Activated naive CD4-positive, alpha-beta T cell treated with anti-CD3 and anti-CD28 coated beads, Interleukin-2, amount 50 U/mL, for 16 hours (primary cell): ENCODE data around the gene SH3BP5.
A peak's percentile ranks its signal among the peaks of the same experiment; 100 is the strongest.

ENCODE experiments used
- DNase-seq: peaks from one replicate; pipeline ENCODE4 v3.0.0-alpha.2; 2020

The SH3BP5 gene

GRCh38 chr3:15321349-15321748 is 11.0 kb downstream of the SH3BP5 start:
- DNase-seq: no peak

DNA sequence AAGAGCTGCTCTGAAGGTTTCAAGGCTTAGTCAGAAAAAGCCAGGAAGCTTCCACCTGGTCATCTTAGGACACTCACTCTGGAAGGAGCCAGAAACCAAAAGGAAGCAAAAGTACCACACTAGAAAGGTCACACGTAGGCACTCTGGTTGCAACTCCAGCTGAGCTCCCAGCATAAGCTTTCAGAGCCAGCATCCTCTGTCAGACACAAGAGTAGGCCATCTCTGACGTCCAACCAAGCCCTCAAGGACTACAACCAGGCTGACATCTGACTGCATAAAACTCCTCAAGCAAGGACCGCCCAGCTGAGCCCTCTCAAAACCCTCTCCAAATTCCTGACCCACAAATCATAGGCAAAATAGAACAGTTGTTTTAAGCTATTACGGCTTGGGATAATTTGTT is 12.8 kb downstream of the SH3BP5 start:
- no peak for DNase-seq

GRCh38 chr3:15319136-15319535 is 13.2 kb downstream of the SH3BP5 start:
- no peak for DNase-seq

GRCh38 chr3:15318661-15319060 is 13.7 kb downstream of the SH3BP5 start:
- no peak for DNase-seq

- DNase-seq: no peak
Measured at GRCh38 chr3:15316998-15317435, 15.4 kb downstream of the SH3BP5 start.

DNA sequence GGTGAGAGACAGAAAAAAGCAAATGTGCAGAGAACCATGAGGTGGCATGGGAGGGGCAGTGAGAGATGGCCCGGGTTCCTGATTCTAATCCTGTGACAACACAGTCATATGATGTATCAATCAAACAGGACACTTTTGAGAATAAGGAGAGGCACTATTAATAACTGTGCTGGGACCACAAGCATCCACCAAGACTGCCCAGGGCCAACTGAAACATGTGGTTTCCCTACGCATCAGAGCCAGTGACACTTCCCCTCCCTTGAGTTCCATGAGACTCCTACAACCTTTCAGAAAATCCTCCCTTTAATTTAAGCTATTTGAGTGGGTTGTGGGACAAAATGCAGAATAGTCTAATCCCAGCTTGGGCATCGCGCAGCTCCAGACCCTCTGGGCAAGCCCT is 17.4 kb downstream of the SH3BP5 start:
- no peak for DNase-seq

DNA sequence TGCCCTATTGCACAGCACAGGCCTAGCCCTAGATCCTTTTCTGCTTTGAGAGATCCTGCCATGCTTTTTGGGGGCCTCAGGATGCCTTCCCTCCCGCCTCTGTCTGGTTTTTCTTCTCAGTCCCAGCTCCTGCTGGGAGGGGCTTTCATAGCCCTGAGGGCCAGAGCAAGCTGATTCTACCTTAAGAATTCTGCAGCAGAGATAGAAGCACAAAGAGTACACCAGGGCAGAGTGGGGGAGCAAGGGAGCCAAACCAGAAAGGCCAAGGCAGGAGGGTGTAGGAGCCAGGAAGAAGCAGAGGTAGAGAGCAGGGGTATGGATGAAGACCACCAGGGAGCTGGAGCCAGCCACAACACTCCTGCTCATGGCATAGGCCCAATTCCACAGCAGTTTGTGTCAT is 18.1 kb downstream of the SH3BP5 start:
- no peak for DNase-seq

- DNase-seq: no peak
Measured at GRCh38 chr3:15313461-15313860, 18.9 kb downstream of the SH3BP5 start.

DNA sequence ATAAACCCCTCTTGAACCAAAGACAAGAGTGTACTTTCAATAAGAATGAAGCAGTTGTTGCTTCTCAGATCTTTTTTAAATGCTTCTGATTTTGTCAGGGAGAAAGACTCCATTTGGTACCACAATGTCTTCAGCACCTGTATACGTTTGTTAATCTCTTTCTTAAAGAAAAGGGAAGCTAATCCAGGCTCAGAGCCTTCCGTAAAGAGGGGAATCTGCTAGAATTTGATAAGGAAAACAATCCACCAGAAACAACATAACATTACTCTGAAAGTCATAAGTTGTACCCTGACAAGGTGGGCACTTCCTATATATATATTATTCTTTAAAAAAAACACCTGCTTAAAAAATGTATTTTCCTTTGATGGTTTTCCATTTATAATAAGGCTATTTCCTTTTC is 19.8 kb downstream of the SH3BP5 start:
- DNase-seq: no peak

- peak; percentile 72 for DNase-seq
Measured at GRCh38 chr3:15310491-15311370, 21.7 kb downstream of the SH3BP5 start.

- no peak for DNase-seq
Measured at GRCh38 chr3:15309662-15310335, 22.6 kb downstream of the SH3BP5 start.

- DNase-seq: no peak
Measured at GRCh38 chr3:15307580-15307979, 24.8 kb downstream of the SH3BP5 start.

GRCh38 chr3:15306979-15307359 is 25.4 kb downstream of the SH3BP5 start:
- DNase-seq: no peak

DNA sequence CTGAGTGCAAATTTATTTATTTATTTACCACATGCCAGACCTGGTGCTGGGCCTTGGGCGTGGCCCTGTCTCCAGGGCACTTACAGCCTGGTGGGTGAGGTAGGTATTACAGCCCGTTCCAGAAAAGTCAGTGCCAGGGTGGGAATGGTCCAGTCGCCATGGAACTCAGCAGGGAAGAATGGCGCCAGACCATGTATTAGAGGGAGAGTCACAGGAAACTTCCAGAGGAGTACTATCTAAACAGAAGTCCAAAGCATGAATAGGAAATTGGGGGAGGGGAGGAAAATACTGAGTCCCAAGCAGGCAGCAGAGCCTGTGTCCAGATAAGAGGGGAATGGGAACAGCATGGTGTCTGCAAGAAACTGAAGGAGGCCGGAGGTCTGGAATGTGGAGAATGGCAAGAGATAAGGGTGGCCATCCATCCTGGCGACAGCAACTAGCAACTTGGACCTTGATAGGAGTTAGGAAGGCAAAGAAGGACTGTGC is 27.0 kb downstream of the SH3BP5 start:
- no peak for DNase-seq

DNA sequence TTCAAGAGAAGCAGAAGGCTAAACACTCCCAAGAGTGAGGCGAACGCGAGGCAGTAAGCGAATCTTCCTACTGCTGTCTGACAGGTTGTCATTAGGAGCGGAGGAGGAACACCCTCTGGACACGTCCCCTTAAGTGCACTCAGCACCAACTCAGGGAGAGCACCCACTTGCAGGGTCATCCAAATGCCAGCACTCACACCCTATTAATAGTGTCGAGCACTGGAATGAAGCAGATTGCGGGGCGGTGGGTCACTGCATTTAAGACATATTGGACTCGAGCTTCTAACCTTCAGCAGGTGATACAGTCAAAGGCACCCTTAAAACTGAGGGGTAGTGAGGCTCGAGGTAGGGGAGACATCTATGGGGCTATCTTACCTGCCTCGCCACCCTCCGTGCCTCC is 28.7 kb downstream of the SH3BP5 start:
- DNase-seq: no peak

DNA sequence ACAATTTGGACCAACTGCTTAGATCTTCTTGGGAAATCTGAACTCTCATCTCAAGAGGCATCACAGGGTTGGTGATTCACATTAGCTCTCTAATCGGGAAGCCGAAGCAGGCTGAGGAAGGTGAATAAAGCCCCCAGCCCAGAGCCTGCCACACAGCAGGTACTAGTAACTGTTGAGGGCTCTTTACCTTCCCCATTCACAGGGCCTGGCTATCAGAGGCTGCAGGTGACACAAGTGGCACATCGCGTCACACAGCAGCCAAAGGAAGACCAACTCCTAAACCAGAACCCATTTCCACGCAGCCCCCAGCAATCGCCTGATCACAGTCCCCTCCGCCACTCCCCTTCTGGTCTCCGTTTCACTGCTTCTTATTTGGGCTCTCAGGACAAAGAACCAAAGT is 29.2 kb downstream of the SH3BP5 start:
- DNase-seq: no peak

DNA sequence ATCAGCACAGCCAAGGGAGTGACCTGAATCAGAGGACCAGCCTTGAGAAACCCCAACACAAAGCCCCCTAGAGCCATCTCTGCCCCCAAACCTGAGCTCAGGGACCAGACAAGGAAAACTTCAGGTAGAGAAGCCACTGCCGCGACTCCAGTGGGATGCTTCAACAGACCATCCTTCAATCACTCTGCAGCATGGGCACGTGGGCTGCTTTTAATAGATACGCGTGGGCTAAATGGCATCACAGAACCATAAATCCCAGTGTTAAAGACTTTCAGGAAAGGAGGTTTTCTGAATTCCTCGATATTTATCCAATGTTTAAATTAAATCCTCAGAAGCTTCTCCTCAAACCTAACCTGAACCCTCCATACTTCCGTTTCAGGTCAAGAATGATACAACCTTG is 30.6 kb downstream of the SH3BP5 start:
- no peak for DNase-seq

DNA sequence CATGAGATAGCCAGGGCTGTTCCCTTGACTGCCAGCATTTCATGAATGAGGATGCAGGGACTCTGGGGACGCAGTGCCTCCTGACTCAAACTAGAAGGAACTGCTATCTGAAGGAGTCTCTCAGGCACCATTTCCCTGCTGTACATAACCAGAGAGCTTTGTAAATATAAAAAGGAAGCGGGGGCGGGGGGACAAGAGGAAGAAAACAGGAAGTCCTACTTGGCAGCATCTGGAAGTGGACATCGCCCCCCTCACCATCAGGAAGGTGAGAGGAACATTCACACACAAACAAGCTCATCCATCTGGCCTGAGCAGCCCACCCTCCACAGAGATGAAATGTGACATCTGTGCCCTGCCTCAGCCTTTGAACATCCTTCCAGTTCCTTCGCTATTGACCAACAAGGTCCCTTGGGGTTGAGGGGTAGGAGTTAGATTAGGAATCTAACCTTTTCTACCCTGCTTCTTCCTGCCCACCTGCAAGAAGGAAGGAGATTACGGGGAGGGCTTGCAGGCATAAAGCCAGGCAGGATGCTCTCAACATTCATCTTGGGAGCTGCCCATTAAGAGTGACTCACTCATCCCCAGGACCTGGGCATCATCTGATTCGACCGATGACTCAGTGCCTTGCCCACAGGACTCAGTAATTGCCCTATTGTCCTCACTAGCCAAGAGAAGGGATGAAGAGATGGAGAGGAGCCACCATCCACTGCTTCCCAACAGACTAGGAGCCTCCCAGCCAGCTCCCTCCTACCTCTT is 31.9 kb downstream of the SH3BP5 start:
- DNase-seq: no peak

DNA sequence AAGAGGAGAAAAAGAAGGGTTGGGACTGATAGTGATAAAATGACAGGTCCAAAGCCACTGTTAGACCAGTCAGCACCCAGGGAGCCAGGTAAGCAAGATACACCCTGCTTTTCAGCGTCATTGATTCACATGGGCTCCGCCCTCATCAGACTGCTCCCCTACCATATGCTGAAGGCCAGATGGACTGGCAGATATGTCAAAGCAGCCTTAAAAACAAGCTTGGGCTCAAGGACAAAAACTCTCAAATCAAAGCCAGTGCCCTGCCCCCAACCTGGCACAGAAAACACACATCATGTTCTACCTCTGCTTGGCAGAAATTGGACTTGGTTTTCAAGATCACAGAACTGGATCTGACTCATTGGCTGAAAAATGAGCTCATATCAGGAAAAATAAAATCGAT is 33.4 kb downstream of the SH3BP5 start:
- DNase-seq: no peak

DNA sequence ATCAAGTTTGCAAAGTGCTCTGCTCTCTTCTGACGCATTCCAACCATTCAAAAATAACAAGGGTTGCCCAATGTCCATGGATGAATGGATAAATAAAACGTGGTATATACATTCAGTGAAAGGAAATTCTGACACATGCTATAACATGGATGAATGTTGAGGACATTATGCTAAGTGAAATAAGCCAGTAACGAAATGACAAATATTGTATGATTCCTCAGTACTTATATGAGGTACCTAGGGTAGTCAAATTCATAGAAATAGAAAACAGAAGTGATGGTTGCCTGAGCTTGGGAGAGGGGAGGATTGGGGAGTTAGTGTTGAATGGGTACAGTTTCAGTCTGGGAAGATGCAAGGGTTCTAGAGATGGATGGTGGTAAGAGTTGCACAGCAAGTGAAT is 33.9 kb downstream of the SH3BP5 start:
- DNase-seq: no peak

GRCh38 chr3:15297608-15298350 is 34.6 kb downstream of the SH3BP5 start:
- no peak for DNase-seq

DNA sequence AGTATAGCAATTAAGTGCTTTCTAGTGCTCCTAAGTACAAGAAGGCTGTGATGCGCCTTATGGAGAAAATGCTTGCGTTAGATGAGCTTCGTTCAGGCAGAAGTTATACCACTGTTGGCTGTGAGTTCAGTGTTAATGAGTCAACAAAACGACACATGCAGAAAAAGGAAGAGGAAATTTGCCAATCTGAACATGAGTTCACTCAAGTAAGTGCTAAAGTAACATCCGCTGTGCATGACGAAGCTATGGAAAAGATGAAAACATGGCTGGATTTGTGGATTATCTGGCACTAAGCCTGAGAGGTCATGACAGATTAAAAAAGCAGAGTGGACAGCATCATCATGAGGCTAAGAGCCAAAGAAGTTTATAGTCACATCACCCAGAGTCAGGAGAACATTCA is 36.9 kb downstream of the SH3BP5 start:
- DNase-seq: no peak

DNA sequence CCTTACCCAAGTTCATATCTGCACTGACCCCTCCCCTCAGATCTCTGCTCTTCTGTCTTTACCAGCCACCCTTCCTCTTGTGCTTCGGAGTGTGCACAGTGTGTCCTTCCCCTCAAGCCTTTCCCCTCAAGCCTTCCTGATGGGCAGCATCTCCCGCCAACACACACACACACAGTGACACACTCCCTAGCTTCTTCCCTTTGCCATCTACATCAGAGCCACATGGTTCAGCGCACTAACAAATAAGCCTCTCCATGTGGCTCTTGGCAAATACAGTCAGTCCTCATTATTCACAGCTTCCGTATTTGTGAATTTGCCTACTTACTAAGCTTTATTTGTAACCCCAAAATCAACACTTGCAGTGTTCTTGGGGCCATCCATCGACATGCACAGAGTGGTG is 37.5 kb downstream of the SH3BP5 start:
- DNase-seq: no peak
